Neural crest cell (in vitro differentiated cells): ENCODE measurements around the gene VGLL3. TPM values are rescaled to one million over a fixed set of nuclear protein-coding genes. Genes with fewer than 3 reads are reported as not detected.

ENCODE experiments used
- DNase-seq: peaks from one replicate; pipeline ENCODE4 v3.0.0; 2021; ENCODE audit warnings: low read depth, mixed read lengths, low spot score
- H3K27ac Mint-ChIP-seq: one replicate; pipeline ENCODE4 v1.8.0; 2021; ENCODE audit warnings: mild to moderate bottlenecking, mixed read lengths; ENCODE audit not compliant: unreplicated experiment
- H3K27me3 Mint-ChIP-seq: 2 replicates; pipeline ENCODE4 v1.8.0; 2021; ENCODE audit warnings: low read depth, mild to moderate bottlenecking, mixed read lengths
- H3K36me3 Mint-ChIP-seq: 2 replicates; pipeline ENCODE4 v1.8.0; 2021; ENCODE audit warnings: low read depth, mild to moderate bottlenecking, mixed read lengths
- H3K4me1 Mint-ChIP-seq: 2 replicates; pipeline ENCODE4 v1.8.0; 2021; ENCODE audit warnings: mixed read lengths
- H3K4me3 Mint-ChIP-seq: one replicate; pipeline ENCODE4 v1.8.0; 2021; ENCODE audit warnings: mild to moderate bottlenecking, mixed read lengths
- H3K9me3 Mint-ChIP-seq: 2 replicates; pipeline ENCODE4 v1.8.0; 2021; ENCODE audit warnings: mixed read lengths
- CTCF ChIP-seq: fragments of 200-600 bp; sonication (generic); conservative IDR thresholded peaks from 2 replicates; pipeline ENCODE4 v1.5.0; 2021; ENCODE audit warnings: antibody characterized with exemption, mild to moderate bottlenecking
- total RNA-seq: library from RNA; stranded (reverse); gene quantifications from 2 replicates; pipeline ENCODE4 v1.2.1, GENCODE V29; 2021

Gene VGLL3
- total RNA-seq, 1 donor from 2014 or later = 3.2 TPM

DNA sequence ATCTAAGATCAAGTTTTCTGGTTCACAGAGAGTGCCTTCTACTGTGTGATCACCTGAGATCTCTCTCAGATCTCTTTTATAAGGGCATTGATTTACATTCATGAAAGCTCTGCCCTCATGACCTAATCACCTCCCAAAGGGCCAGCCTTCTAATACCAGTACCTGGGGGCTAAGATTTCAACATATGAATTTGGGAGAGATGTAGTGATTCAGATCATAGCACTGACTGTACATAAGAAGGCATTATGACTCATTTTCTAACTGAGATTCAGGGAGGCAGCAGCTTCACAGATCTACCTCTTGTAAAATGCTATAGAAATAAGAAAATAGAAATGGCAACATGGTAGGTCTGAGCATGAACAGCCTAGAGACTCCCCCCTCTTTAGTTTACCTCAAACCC is 39.6 kb downstream of the VGLL3 start:
- H3K4me3 Mint-ChIP-seq = no peak overlapping the region
- H3K9me3 Mint-ChIP-seq = no peaks in the 10 kb centered on the region
- no peaks in the 10 kb centered on the region for H3K36me3 Mint-ChIP-seq
- no peak for DNase-seq
- H3K4me1 Mint-ChIP-seq = peaks cover 21% of the 10 kb centered on the region
- no peak overlapping the region for H3K27ac Mint-ChIP-seq
- H3K27me3 Mint-ChIP-seq = no peaks in the 10 kb centered on the region
- TF ChIP-seq CTCF = no peak

- H3K9me3 Mint-ChIP-seq = no peaks in the 10 kb centered on the region
- no peak for DNase-seq
- H3K27ac Mint-ChIP-seq = peak overlapping the region; percentile 74
- no peak for TF ChIP-seq CTCF
- no peak overlapping the region for H3K4me3 Mint-ChIP-seq
- peaks cover 21% of the 10 kb centered on the region for H3K4me1 Mint-ChIP-seq
- no peaks in the 10 kb centered on the region for H3K36me3 Mint-ChIP-seq
- no peaks in the 10 kb centered on the region for H3K27me3 Mint-ChIP-seq
Observed at GRCh38 chr3:86950717-86951116, 40.2 kb downstream of the VGLL3 start.

DNA sequence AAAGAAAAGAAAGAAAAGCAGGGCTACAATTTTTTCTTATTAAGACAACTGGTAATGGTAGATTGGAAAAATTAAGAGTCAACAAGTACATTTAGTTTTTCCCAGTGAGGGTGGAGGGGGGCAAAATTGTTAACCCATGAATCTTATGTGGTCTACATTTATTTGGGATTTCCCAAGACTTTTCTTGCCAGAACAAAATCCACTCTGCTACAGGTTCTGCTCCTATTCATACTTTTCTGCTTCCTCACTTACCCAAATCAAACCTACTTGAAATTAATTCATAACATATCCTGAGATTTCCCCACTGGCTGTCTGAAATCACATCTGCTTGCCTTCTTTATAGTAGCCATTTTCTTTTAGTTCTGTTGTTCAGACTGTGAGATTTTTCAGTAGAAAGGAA is 41.1 kb downstream of the VGLL3 start:
- Mint-ChIP-seq H3K4me3 (no peak overlapping the region), H3K4me1 (peaks cover 21% of the 10 kb centered on the region), H3K27ac (no peak overlapping the region), H3K36me3 (no peaks in the 10 kb centered on the region), H3K9me3 (no peaks in the 10 kb centered on the region), H3K27me3 (no peaks in the 10 kb centered on the region)
- no peak for DNase-seq
- TF ChIP-seq CTCF = no peak

GRCh38 chr3:86948822-86949221 is 42.1 kb downstream of the VGLL3 start:
- no peaks in the 10 kb centered on the region for H3K36me3 Mint-ChIP-seq
- no peak overlapping the region for H3K4me3 Mint-ChIP-seq
- peaks cover 25% of the 10 kb centered on the region for H3K4me1 Mint-ChIP-seq
- DNase-seq = no peak
- H3K27ac Mint-ChIP-seq = no peak overlapping the region
- no peaks in the 10 kb centered on the region for H3K27me3 Mint-ChIP-seq
- no peaks in the 10 kb centered on the region for H3K9me3 Mint-ChIP-seq
- TF ChIP-seq CTCF = no peak

GRCh38 chr3:86942206-86942605 is 48.7 kb downstream of the VGLL3 start:
- Mint-ChIP-seq H3K27ac (no peak overlapping the region), H3K4me1 (peaks cover 8% of the 10 kb centered on the region), H3K9me3 (peaks cover 3% of the 10 kb centered on the region), H3K4me3 (no peak overlapping the region), H3K27me3 (no peaks in the 10 kb centered on the region), H3K36me3 (no peaks in the 10 kb centered on the region)
- DNase-seq = no peak
- TF ChIP-seq CTCF = no peak
